IMR-90 (cell line): ENCODE data around the gene GPR135. TPM values are rescaled to one million over a fixed set of nuclear protein-coding genes. Genes with fewer than 3 reads are reported as not detected.

ENCODE experiments used
- ATAC-seq: fragments of 200-7000 bp; cut with Tn5 transposase; 2 replicates; pipeline ENCODE4 v1.9.1; 2020; ENCODE audit warnings: low read depth, mild to moderate bottlenecking, moderate library complexity
- BruUV-seq: library from RNA; stranded (reverse); fragments of 400-500 nt; replicated peaks from 2 replicates; lab custom pipeline; 2021; lab: Mats Ljungman, UMichigan
- CTCF ChIA-PET: fragments of 300-600 bp; formaldehyde crosslinking; extraction: SDS; loops from one replicate; lab custom pipeline; 2021; ENCODE audit warnings: antibody characterized with exemption; lab: Yijun Ruan, JAX
- POLR2A ChIA-PET: fragments of 300-600 bp; sonication (Branson Sonifier 250); formaldehyde crosslinking; loops from one replicate; lab custom pipeline; 2022; ENCODE audit warnings: antibody characterized with exemption; ENCODE audit not compliant: unreplicated experiment; lab: Charles Lee
- DNase-seq: peaks from one replicate; pipeline ENCODE4 v3.0.0; 2013
- H2AFZ ChIP-seq: replicated peaks from 2 replicates; pipeline ENCODE3; 2013; ENCODE audit warnings: low read length, mild to moderate bottlenecking; ENCODE audit not compliant: poor library complexity
- H2AK5ac ChIP-seq: 2 replicates; pipeline ENCODE4 v1.6.1; 2013; ENCODE audit warnings: low read depth, low read length, inconsistent platforms
- H2AK9ac ChIP-seq: replicated peaks from 2 replicates; pipeline ENCODE3; 2013; ENCODE audit warnings: mild to moderate bottlenecking, low read depth, low read length, moderate library complexity; ENCODE audit not compliant: poor library complexity
- H2BK120ac ChIP-seq: 2 replicates; pipeline ENCODE4 v1.6.1; 2013; ENCODE audit warnings: low read depth, low read length, inconsistent platforms
- H2BK15ac ChIP-seq: 3 replicates; pipeline ENCODE4 v1.6.1; 2013; ENCODE audit warnings: low read depth, low read length, inconsistent platforms
- H2BK20ac ChIP-seq: 2 replicates; pipeline ENCODE4 v1.6.1; 2013; ENCODE audit warnings: low read depth, mild to moderate bottlenecking, inconsistent platforms, low read length, moderate library complexity
- H2BK5ac ChIP-seq: 2 replicates; pipeline ENCODE4 v1.6.1; 2013; ENCODE audit warnings: mild to moderate bottlenecking, low read depth, low read length, inconsistent platforms; ENCODE audit not compliant: poor library complexity, severe bottlenecking
- H3K14ac ChIP-seq: replicated peaks from 2 replicates; pipeline ENCODE4 v1.6.1; 2013; ENCODE audit warnings: low read depth, low read length, inconsistent platforms
- H3K18ac ChIP-seq: 2 replicates; pipeline ENCODE4 v1.6.1; 2013; ENCODE audit warnings: low read depth, low read length, control low read depth
- H3K23ac ChIP-seq: 2 replicates; pipeline ENCODE4 v1.6.1; 2013; ENCODE audit warnings: low read depth, low read length, inconsistent platforms
- H3K27ac ChIP-seq: 2 replicates; pipeline ENCODE4 v1.5.1; 2013; ENCODE audit warnings: mild to moderate bottlenecking, control low read depth, low read length; ENCODE audit not compliant: insufficient read depth
- H3K27me3 ChIP-seq: 2 replicates; pipeline ENCODE4 v1.6.1; 2013; ENCODE audit warnings: low read length; ENCODE audit not compliant: control insufficient read depth, insufficient read depth
- H3K36me3 ChIP-seq: 2 replicates; pipeline ENCODE4 v1.6.1; 2013; ENCODE audit warnings: low read length, mixed read lengths; ENCODE audit not compliant: control insufficient read depth, insufficient read depth
- H3K4ac ChIP-seq: 2 replicates; pipeline ENCODE4 v1.6.1; 2013; ENCODE audit warnings: low read depth, low read length, inconsistent platforms
- H3K4me1 ChIP-seq: 2 replicates; pipeline ENCODE4 v1.6.1; 2013; ENCODE audit warnings: low read length, mixed read lengths; ENCODE audit not compliant: control insufficient read depth, insufficient read depth
- H3K4me2 ChIP-seq: 2 replicates; pipeline ENCODE4 v1.6.1; 2013; ENCODE audit warnings: low read depth, mild to moderate bottlenecking, control low read depth, low read length, moderate library complexity
- H3K4me3 ChIP-seq: 2 replicates; pipeline ENCODE4 v1.5.1; 2013; ENCODE audit warnings: low read depth, mild to moderate bottlenecking, control low read depth, low read length, moderate library complexity; ENCODE audit not compliant: insufficient read depth
- H3K56ac ChIP-seq: 2 replicates; pipeline ENCODE4 v1.6.1; 2013; ENCODE audit warnings: low read length, inconsistent platforms; ENCODE audit not compliant: insufficient read depth; ENCODE audit errors: extremely low read depth
- H3K79me1 ChIP-seq, 2 experiments: 2 replicates each; pipeline ENCODE4 v1.6.1; 2013; ENCODE audit warnings: low read length in 2 of 2, inconsistent platforms in 1 of 2, low read depth in 1 of 2
- H3K9ac ChIP-seq: 2 replicates; pipeline ENCODE4 v1.6.1; 2013; ENCODE audit warnings: low read depth, low read length, control low read depth
- H3K9me1 ChIP-seq: 2 replicates; pipeline ENCODE4 v1.6.1; 2013; ENCODE audit warnings: low read length, inconsistent platforms; ENCODE audit not compliant: insufficient read depth
- H3K9me3 ChIP-seq: 2 replicates; pipeline ENCODE4 v1.6.1; 2013; ENCODE audit warnings: low read length; ENCODE audit not compliant: control insufficient read depth, insufficient read depth
- H4K20me1 ChIP-seq: 2 replicates; pipeline ENCODE4 v1.6.1; 2013; ENCODE audit warnings: low read length, inconsistent platforms; ENCODE audit not compliant: insufficient read depth
- H4K5ac ChIP-seq: 2 replicates; pipeline ENCODE4 v1.6.1; 2013; ENCODE audit warnings: mild to moderate bottlenecking, low read depth, low read length, control low read depth
- H4K8ac ChIP-seq, 2 experiments: 2 replicates each; pipeline ENCODE4 v1.6.1; 2013; ENCODE audit warnings: low read depth in 2 of 2, low read length in 2 of 2, control low read depth in 1 of 2, inconsistent platforms in 1 of 2
- H4K91ac ChIP-seq: 2 replicates; pipeline ENCODE4 v1.6.1; 2013; ENCODE audit warnings: low read depth, low read length, inconsistent platforms; ENCODE audit not compliant: insufficient read depth
- CEBPB ChIP-seq: IDR thresholded peaks from 2 replicates; pipeline ENCODE4 v1.6.1; 2012; ENCODE audit warnings: low read depth, low read length, improper control_type of control experiment
- WGBS, 2 experiments: methylation state at CpG; one replicate each; pipeline versions ENCODE4 v1.1.5 to v1.1.7; 2013; ENCODE audit warnings: missing lambda C conversion rate in 2 of 2; ENCODE audit not compliant: insufficient read length in 1 of 2; ENCODE audit errors: extremely low coverage in 2 of 2; 5-methylcytosine and 5-hydroxymethylcytosine counted together
- dilution Hi-C: fragments of 300-500 bp; cut with HindIII; formaldehyde crosslinking; loops from one replicate; pipeline ENCODE4 v1.14.3; 2018; ENCODE audit warnings: low sequenced_read_pairs; ENCODE audit not compliant: unreplicated experiment
- in situ Hi-C: fragments of 300-500 bp; cut with MboI; formaldehyde crosslinking; loops from 3 replicates; pipeline ENCODE4 v1.14.3; 2019; ENCODE audit warnings: low sequenced_read_pairs, inconsistent platforms, mixed read lengths
- intact Hi-C: fragments of 100-400 bp; cut with micrococcal nuclease; formaldehyde crosslinking; loops from 2 replicates; pipeline ENCODE4 v1.10.0; 2022
- polyA plus RNA-seq, 3 experiments: library from polyadenylated mRNA; depleted of rRNA; stranded (reverse); fragments of >200 nt; gene quantifications; 2 replicates each; pipeline ENCODE4 v1.2.3, GENCODE V29; 2012; ENCODE audit warnings: low replicate concordance in 1 of 3
- total RNA-seq: library from RNA; depleted of rRNA; stranded (reverse); fragments of >200 nt; gene quantifications from 2 replicates; pipeline ENCODE4 v1.2.3, GENCODE V29; 2012
- TF ChIP-seq, protein P1 (sequence below): conservative IDR thresholded peaks from 2 replicates; pipeline ENCODE4 v1.5.1; 2012; ENCODE audit warnings: mild to moderate bottlenecking, low read depth, low read length, improper control_type of control experiment

Gene GPR135
- total and polyA plus RNA-seq, 2 of the 4 experiments (the other 2 are of a cell fraction), result 1.3 to 2.4 TPM

DNA sequence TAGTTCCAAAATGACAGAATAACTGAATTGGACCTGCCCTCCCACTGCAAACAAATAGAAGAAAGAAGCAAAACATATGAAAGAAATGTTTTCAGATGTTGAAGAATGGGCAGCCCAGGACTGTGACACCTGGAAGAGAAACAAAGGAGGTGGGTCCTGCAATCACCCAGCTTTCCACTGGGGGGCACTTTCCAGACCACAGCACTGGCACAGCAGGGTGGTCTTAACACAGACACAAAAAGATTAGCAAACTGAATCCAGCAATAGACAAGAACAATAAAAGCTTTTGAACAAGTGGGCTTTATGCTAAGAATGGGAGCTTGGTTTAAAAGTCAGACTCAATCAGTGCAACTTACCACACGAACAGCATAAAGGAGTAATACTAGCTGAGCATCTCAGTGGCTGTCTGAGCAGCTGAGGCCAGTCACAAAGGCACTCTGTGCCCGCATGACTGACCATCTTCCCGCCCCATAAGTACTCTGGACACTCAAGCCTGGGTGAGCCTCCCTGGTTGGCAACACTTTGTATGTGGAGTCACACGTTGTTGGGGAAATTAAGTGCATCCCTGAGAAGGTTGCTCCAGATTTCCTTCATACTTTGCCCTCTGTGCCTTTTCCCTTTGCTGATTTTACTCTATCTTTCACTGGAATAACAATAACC, 46.9 kb upstream of the GPR135 start:
- H3K27me3 ChIP-seq, result no peaks in the 10 kb centered on the region
- no peaks in the 10 kb centered on the region for H3K36me3 ChIP-seq
- ATAC-seq (peak; percentile 51), DNase-seq (no peak)
- TF ChIP-seq, protein P1, sequence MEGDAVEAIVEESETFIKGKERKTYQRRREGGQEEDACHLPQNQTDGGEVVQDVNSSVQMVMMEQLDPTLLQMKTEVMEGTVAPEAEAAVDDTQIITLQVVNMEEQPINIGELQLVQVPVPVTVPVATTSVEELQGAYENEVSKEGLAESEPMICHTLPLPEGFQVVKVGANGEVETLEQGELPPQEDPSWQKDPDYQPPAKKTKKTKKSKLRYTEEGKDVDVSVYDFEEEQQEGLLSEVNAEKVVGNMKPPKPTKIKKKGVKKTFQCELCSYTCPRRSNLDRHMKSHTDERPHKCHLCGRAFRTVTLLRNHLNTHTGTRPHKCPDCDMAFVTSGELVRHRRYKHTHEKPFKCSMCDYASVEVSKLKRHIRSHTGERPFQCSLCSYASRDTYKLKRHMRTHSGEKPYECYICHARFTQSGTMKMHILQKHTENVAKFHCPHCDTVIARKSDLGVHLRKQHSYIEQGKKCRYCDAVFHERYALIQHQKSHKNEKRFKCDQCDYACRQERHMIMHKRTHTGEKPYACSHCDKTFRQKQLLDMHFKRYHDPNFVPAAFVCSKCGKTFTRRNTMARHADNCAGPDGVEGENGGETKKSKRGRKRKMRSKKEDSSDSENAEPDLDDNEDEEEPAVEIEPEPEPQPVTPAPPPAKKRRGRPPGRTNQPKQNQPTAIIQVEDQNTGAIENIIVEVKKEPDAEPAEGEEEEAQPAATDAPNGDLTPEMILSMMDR, result peak; percentile 42
- no peak for TF ChIP-seq CEBPB
- no peak overlapping the region for H3K14ac ChIP-seq
- no peak overlapping the region for H3K23ac ChIP-seq
- WGBS, 2 experiments, result no CpG with 5 or more reads among the region's 4 CpGs
- no TSS peak for BruUV-seq
- H2BK15ac ChIP-seq, result no peak overlapping the region
- H3K9me3 ChIP-seq, result no peaks in the 10 kb centered on the region
- no peak overlapping the region for H3K27ac ChIP-seq
- no peak overlapping the region for H3K9ac ChIP-seq
- H3K4ac ChIP-seq, result no peak overlapping the region
- no peak overlapping the region for H2AFZ ChIP-seq
- no peaks in the 10 kb centered on the region for H3K4me1 ChIP-seq
- H4K91ac ChIP-seq, result no peak overlapping the region
- ChIA-PET CTCF (interaction anchor here (0.8 to 1.7 kb wide), 4 partner anchors 12 to 65 kb away, joined by 4 to 6 read pairs (median 4); partner anchors contain the start of gene CCDC175), POLR2A (no interaction called here)
- no peak overlapping the region for H2BK5ac ChIP-seq
- in situ Hi-C loops (no loop called here), dilution Hi-C loops (no loop called here), intact Hi-C loops (no loop called here)
- H4K20me1 ChIP-seq, result no peaks in the 10 kb centered on the region
- no peak overlapping the region for H4K5ac ChIP-seq
- H3K56ac ChIP-seq, result no peak overlapping the region
- no peak overlapping the region for H2AK9ac ChIP-seq
- H2AK5ac ChIP-seq, result no peak overlapping the region
- no peak overlapping the region for H3K4me2 ChIP-seq
- H3K79me1 ChIP-seq, result no peaks in the 10 kb centered on the region
- H4K8ac ChIP-seq, result no peak overlapping the region
- H3K9me1 ChIP-seq, result 0 out of 2 replicates have a peak, but pooled peaks cover 2% of the 10 kb centered on the region
- no peak overlapping the region for H3K4me3 ChIP-seq
- no peak overlapping the region for H2BK20ac ChIP-seq
- no peak overlapping the region for H3K18ac ChIP-seq
- no peak overlapping the region for H2BK120ac ChIP-seq
